GM19452 (cell line): ENCODE data around the gene TPCN1.

Experiments used
- ATAC-seq: cut with Tn5 transposase; IDR thresholded peaks from one replicate; pipeline ENCODE4 v1.9.1; 2021; ENCODE audit not compliant: unreplicated experiment

TPCN1 gene

DNA sequence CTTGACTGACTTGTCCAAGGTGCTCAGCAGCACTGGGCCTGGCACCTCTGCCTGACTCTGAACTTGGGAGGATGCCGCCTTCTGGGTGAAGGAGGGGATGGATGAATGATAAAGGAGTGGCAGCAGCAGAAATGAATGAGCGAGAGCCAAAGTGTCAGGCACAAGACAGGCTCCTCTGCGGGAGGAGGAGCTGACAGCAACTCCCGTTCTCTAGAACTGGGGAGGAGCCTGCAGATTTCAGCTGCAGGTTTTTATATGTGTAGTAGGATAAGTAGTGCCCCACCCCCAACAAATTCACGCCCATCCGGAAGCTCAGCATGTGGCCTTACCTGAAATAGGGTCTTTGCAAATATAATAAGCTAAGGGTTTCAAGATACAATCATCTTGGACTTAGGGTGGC, 80.5 kb downstream of the TPCN1 start:
- no peak for ATAC-seq

DNA sequence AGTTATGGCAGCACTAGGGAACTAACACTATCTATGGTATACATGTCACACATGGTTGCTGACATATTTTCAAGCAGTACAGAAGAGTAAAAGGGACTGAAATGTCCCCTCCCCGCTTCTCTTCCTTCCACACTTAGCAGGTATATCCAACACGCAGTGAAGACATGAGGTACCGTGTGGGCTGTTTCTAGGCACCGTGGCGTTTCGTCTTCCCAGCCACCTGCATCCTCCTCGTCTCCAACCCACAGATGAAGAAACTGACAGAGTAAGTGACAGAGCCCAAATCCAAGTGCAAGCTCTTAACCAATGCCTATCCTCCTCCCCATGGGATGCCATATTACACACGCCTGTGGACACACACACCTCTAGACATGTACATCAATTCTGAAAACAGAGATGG, 81.2 kb downstream of the TPCN1 start:
- no peak for ATAC-seq

GRCh38 chr12:113302886-113303640, 81.8 kb downstream of the TPCN1 start:
- no peak for ATAC-seq

DNA sequence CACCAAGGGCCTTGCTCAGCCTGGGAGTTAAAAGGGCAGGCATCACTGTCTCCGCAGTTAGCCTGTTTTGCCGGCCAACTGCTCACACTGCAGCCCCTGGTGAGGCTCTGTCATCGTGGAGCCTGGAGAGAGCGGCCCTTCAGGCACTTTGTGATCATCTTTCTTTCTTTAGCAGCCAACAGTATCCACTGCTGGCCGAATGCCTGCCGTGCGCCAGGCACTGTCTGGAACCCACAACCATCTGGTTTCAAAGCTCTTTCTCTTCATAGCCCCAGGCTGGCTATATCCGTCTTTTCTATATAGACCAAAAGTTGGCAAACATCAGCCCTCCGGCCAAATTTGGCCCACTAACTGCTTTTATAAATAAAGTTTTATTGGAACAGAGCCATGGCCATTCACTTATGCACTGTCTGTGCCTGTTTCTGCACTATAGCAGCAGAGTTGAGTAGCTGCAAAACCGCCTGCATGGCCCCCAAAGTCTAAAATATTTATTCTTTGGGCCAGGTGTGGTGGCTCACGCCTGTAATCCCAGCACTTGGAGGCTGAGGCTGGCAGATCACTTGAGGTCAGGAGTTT, 84.1 kb downstream of the TPCN1 start:
- ATAC-seq, result no peak

DNA sequence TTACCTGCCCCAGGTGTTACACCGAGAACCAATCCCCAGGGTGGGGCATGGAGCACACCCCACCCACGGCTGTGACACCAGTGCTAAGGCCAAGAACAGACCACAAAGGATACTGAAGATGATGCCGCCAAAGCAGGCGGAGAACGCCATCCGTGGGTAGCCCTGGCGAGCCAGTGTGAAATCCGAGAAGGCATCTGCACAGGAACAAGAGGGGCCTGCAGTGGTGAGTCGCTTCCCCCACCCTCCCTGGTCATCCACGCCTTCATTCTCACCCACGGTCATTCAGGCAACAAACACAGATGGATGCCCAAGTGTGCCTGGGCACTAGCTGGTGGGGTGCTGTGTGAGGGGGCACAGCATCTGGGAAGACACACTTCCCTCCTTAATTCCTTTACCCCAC, 85.1 kb downstream of the TPCN1 start:
- no peak for ATAC-seq

DNA sequence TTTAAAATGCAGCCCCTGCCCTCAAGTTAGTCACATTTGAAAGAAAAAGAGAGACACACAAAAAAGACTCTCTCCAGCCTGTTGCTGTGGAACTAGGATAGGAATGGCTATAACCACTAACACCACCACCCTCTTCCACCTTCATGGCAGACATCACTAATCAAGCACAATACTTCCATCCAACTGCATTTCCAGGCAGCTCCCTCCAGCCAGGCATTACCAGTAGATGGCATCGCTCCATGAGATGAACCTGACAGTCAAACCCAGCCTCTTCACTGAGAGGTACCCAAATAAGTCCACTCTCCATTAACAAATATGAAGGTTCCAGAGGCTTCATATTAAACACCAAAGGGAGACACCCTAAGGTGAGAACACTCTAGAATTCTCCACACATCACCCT, 89.2 kb downstream of the TPCN1 start:
- ATAC-seq, result no peak

- ATAC-seq, result no peak
Measured at GRCh38 chr12:113314121-113314529, 92.9 kb downstream of the TPCN1 start.

- no peak for ATAC-seq
Measured at GRCh38 chr12:113315358-113315757, 94.1 kb downstream of the TPCN1 start.

DNA sequence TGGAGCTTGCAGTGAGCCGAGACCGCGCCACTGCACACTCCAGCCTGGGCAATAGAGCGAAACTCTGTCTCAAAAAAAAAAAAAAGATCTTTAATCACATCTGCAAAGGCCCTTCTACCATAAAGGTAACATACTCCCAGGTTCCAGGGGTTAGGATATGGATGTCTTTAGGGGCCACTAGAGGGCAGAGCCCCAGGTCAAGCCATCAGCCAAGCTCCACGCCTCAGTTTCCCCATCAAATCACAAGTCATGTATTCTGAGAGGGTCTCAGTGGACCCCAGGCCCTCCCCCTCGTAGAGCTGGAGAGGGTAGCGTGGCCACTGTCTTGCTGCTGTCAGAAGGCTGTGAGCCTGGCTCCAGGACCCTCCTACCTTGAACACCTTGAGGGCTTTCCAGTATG, 94.9 kb downstream of the TPCN1 start:
- ATAC-seq, result no peak

GRCh38 chr12:113317122-113317521, 95.9 kb downstream of the TPCN1 start:
- no peak for ATAC-seq

GRCh38 chr12:113318046-113318656, 96.9 kb downstream of the TPCN1 start:
- ATAC-seq, result no peak

GRCh38 chr12:113318900-113319628, 97.8 kb downstream of the TPCN1 start:
- ATAC-seq, result no peak

DNA sequence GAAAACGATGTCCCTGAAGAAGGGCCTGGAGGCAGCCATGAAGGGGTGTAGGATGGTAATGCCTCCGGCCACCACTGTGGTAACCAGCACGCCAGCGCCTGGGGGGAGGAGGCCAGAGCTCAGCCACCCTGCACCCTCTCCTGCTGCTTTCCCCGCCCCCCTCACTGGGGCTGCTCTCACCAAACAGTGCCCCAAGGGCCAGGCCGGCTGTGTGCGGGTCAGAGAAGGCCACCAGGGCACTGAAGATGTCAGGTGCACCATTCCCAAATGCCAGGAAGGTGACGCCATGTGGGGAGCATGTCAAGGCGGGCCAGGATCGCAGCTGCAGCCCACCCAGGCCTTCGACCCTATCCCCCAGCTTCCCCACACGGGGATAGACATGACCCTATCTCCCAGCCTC, 99.1 kb downstream of the TPCN1 start:
- ATAC-seq, result no peak

- no peak for ATAC-seq
Measured at GRCh38 chr12:113322343-113322742, 101.1 kb downstream of the TPCN1 start.

DNA sequence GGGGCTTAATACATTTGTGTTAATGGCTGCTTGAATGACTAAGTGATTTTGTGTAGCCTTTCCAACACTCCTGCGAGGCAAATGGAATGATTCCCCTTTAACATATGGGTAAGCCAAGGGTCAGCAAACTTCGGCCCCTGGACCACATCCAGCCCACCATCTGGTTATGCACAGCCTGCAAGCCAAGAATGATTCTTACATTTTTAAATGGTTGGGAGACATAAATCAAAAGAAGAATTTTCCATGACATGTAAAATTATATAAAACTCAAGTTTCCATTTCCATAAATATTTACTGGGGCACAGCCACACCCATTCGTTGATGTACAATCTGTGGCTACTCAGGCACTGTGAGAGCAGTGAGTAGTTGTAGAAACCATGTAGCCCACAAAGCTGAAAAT, 104.7 kb downstream of the TPCN1 start:
- no peak for ATAC-seq

GRCh38 chr12:113326775-113327395, 105.6 kb downstream of the TPCN1 start:
- no peak for ATAC-seq

DNA sequence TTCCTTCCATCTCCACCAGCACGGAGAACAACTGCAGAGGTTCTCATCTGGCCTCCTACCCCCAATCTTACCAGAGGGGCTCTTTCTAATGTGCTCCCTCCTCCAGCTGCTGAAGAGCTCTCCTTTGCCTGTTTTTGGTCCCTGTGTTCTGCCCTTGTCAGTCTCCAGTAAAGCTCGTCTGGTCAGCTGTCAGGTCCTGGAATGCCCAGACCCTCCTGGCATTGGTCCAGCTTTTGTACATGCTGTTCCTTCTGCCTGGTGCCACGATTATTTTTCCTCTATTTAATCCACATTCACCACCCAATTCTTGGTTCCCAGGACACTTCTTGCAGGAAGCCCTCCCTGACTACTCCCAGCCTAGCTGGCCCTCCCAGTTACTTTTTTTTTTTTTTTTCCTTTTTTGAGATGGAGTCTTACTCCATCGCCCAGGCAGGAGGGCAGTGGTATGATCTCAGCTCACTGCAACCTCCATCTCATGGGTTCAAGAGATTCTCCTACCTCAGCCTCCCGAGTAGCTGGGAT, 107.2 kb downstream of the TPCN1 start:
- no peak for ATAC-seq

DNA sequence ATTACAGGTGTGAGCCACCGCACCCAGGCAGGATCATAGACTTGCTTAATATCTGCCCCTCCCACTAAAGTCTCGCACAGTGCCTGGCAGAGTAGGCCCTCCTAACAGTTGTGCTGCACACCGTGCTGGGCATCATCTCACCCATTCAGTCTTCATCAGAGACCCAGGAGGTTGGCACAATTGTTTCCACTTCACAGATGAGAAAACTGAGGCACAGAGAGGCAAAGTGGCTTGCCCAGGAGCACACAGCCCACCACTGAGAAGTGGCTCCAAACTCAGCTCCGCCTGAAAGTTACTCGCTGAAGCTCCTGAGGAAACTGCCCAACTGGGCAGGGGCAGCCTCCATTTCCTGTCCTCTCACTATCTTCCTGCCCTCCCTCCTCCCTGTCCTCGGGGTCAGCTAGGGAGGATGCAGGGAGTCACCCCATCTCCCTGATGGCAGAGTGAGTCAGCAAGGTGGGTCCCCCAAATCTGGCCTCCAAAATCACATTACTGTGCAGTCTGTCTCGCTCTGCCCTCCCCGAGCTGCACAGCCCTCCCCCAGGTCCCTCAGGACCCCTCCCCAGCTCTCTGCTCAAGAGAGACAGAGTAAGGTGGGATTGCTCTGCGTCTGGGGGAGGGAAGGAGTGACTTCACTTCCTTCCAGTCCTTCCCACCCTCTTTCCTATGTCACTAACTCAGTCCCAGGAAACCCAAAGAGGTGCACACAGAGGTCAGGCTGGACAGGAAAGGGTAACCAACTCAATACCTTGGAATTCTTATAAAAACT, 107.9 kb downstream of the TPCN1 start:
- ATAC-seq, result no peak

GRCh38 chr12:113329791-113330417, 108.6 kb downstream of the TPCN1 start:
- ATAC-seq, result no peak

- no peak for ATAC-seq
Measured at GRCh38 chr12:113330505-113330904, 109.2 kb downstream of the TPCN1 start.
